Ovary (tissue), 3 donors: Measurements from ENCODE around the gene STAT6.
A peak's percentile ranks its signal among the peaks of the same experiment; 100 is the strongest.

ENCODE experiments used
- POLR2A ChIP-seq: fragments of 450-650 bp; IDR thresholded peaks from one replicate; pipeline ENCODE4 v1.6.1; 2017; ENCODE audit warnings: antibody characterized with exemption, mild to moderate bottlenecking, moderate library complexity
- TF ChIP-seq, protein P1 (sequence below), 3 donors: fragments of 450-650 bp in 2 of 3; fragments of 200-600 bp in 1 of 3; IDR thresholded peaks; one replicate each; pipeline versions ENCODE4 v1.5.1 to v1.8.0; 2016 to 2022; ENCODE audit warnings: antibody characterized with exemption in 3 of 3, mild to moderate bottlenecking in 1 of 3
- donor health status: DM: no; HTN: no; CAD: no.

DNA sequence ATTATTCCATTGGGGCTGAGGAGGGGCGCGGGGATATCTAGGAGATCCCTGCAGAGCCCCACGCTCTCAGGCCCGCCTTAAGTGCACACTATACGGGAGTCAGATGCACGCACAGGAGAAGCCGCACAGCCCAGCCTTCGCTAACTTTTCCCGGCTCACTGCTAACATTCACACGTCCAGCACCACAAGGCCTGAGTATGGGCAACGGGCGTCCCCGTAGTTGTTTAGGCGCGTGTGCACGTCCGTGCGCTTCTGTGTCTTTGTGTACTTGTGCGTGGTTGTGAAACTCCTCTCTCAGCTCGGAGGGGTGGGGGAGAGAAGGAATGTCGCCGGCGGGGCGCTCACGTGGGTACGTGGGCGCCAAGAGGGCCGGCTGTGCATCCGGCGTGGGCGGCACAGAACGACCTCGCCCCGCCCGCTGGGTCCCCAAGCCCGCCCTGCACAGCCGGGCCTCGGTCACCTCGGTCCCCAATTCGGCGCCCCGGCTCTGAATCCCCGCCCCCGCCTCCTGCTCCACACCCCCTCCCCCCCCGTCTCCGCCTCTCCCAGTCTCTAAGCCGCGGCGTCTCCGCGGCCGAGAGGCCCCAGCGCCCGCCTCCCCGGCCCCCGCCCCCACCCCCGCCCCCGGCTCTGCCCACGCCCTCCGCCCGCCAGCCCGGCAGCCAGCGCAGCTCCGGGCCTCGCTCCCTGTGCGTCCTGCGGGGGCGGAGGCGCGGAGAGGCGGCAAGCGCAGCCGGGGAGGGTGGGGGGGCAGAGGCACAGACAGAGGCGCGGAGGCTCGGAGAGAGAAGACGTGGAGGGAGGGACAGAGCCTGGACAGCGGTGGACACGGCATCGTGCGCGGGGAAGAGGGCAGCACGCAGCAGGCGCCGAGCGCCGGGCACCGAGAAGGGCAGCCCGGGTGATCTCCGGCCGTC is 22.6 kb downstream of the STAT6 start, which contains the start of gene NAB2:
- TF ChIP-seq, protein P1, sequence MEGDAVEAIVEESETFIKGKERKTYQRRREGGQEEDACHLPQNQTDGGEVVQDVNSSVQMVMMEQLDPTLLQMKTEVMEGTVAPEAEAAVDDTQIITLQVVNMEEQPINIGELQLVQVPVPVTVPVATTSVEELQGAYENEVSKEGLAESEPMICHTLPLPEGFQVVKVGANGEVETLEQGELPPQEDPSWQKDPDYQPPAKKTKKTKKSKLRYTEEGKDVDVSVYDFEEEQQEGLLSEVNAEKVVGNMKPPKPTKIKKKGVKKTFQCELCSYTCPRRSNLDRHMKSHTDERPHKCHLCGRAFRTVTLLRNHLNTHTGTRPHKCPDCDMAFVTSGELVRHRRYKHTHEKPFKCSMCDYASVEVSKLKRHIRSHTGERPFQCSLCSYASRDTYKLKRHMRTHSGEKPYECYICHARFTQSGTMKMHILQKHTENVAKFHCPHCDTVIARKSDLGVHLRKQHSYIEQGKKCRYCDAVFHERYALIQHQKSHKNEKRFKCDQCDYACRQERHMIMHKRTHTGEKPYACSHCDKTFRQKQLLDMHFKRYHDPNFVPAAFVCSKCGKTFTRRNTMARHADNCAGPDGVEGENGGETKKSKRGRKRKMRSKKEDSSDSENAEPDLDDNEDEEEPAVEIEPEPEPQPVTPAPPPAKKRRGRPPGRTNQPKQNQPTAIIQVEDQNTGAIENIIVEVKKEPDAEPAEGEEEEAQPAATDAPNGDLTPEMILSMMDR (IDR thresholded peaks at IDR 0.05) = peak in 2 of 3 donors; percentile 9 to 22
- peak; percentile 88 for TF ChIP-seq POLR2A
